ENCODE results near the gene OSBPL6.

- TF ChIP-seq EP300 (IDR thresholded peaks at IDR 0.05) (no peak), POLR2A (IDR thresholded peaks at IDR 0.05) (no peak), POLR2AphosphoS5 (IDR thresholded peaks at IDR 0.05) (no peak)
- TF ChIP-seq, protein P1, sequence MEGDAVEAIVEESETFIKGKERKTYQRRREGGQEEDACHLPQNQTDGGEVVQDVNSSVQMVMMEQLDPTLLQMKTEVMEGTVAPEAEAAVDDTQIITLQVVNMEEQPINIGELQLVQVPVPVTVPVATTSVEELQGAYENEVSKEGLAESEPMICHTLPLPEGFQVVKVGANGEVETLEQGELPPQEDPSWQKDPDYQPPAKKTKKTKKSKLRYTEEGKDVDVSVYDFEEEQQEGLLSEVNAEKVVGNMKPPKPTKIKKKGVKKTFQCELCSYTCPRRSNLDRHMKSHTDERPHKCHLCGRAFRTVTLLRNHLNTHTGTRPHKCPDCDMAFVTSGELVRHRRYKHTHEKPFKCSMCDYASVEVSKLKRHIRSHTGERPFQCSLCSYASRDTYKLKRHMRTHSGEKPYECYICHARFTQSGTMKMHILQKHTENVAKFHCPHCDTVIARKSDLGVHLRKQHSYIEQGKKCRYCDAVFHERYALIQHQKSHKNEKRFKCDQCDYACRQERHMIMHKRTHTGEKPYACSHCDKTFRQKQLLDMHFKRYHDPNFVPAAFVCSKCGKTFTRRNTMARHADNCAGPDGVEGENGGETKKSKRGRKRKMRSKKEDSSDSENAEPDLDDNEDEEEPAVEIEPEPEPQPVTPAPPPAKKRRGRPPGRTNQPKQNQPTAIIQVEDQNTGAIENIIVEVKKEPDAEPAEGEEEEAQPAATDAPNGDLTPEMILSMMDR (IDR thresholded peaks at IDR 0.05), result no peak
Measured at GRCh38 chr2:178436662-178437061, 242.3 kb downstream of the OSBPL6 start.
